Amniotic stem cell (primary cell): ENCODE data around the gene KRT15.
A peak's percentile ranks its signal among the peaks of the same experiment; 100 is the strongest.

Experiments
- DNase-seq: peaks from one replicate; lab custom pipeline; 2025; lab: John Stamatoyannopoulos, UW

Gene KRT15

DNA sequence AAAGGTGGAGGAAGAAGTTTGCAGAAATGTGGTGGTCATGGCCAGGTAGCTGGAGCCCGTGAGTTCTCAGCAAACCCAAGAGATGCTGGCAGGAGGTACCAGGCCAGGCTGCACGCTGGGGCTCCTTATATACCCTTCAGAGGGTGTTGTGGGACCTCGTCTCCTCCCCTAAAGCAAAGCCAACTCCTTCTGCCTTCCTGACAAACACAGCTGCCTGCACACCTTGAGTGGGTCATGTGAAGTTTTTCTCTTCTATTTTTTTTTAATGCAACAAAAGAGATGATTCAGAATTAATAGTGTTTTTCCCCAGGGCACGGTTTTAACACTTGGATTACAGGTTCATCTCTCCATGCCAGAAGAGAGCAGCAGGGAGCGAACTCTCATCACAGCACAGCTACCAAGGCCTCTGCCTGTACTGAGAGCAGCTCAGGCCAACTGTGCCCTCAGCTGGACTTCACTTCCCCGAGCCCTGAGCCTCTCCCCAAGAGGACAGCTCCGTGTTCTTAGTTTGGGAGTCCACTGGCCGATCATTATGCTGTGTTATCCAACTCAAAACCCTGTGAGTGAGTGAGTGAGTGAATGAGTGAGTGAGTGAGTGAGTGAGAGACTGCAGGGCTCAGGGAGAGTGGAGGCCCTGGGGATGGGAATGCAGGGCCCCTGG, at the start of gene KRT15:
Gene KRT15 (minus strand): TSS at position 102 of the 661 bp plus-strand sequence. CDS start 63 bp downstream, at position 39.
- DNase-seq, result no peak

DNA sequence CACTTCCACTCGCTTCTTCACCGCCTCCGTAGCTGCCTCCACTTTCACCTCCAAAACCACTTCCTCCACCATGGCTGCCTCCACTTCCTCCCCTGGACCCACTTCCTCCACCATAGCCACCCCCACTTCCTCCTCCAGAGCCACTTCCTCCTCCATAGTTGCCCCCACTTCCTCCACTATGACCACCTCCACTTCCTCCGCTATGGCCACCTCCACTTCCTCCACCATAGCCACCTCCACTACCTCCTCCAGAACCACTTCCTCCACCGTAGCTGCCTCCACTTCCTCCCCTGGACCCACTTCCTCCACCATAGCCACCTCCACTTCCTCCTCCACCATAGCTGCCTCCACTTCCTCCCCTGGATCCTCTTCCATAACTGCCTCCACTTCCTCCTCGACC, 48.6 kb upstream of the KRT15 start:
- no peak for DNase-seq

DNA sequence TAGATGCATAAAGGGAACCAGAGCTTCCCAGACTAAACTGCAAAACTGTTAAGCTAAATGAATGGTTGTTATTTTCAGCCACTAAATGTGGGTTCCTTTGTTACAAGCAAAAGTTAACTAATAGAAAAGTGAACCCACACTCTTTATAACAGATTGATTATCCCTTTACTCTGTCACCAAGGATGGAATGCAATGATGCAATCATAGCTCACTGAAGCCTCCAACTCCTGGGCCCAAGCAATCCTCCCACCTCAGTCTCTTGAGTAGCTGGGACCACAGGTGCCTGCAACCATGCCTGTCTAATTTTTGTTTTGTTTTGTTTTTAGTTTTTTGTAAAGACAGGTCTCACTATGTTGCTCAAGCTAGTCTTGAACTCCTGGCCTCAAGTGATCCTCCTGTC, 46.6 kb upstream of the KRT15 start:
- no peak for DNase-seq

DNA sequence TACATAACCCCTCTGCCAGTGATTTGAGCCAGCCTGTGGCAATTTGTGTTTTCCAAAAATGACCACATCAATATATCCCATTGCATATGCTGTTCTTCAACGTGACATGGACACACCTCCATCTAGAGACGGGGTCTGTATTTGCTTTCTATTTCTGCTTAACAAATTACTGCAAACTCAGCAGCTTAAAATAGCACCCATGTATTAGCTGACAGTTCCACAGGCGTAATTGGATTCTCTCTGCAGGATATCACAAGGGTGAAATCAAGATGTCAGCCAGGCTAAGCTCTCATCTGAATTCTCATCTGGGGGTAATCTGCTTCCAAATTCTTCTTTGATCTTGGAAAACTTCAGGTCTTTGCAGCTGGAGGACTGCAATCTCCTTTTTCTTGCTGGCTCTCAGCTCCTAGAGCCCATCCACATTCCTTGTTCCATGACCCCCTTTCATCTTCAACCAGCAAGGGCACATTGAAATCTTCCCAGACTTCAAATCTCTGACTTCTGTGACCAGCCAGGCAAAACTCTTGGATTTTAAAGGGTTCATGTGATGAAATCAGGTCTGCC, 45.0 kb upstream of the KRT15 start:
- DNase-seq, result no peak

DNA sequence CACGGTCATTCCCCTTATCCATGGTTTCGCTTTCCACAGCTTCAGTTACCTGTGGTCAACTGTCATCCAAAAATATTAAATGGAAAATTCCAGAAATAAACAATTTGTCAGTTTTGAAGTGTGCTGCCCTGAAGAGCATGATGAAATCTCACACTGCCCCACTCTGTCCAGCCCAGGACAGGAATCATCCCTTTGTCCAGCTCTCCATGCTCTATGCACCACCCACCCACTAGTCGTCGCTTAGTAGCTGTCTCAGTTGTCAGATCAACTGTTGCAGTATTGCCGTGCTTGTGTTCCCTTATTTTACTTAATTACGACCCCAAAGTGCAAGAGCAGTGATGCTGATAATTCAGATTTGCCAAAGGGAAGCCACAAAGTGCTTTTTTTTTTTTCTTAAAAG, 42.9 kb upstream of the KRT15 start:
- no peak for DNase-seq

DNA sequence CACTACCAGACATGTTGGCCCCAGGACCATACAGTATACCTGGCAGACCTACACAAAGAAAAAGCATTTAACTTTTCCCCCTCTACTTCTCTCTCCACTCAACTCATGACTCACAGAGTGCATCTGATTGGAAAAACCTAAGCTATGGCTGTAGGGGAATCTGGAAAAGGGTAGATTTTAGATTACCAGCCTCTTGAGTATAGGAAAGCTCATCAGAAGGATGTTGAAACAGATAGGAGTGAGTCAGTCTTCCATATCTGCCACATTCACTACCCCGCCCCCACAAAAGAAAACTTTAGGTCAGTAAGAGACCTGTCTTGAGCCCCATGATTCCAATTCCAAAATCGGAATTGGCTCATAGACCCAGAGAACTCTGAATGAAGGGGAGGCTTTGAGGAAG, 40.9 kb upstream of the KRT15 start:
- no peak for DNase-seq

DNA sequence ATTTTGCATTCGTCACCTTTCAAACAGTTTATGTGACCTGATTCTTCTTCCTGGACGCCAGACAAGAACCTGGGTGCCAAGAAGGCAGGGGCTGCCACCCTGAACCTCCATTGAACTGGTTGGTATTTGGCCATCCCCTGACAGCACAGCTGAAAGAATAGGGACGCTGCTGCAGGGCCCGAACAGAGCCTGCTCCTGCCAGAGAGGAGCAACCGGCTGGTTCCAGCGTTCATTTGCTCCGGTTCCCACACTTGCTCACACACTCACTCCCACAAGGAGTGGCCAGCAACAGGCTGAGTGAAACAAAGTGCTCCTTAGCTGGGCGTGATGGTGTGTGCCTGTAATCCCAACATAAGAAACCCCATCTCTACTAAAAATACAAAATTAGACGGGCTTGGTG, 38.2 kb upstream of the KRT15 start:
- DNase-seq, result no peak

DNA sequence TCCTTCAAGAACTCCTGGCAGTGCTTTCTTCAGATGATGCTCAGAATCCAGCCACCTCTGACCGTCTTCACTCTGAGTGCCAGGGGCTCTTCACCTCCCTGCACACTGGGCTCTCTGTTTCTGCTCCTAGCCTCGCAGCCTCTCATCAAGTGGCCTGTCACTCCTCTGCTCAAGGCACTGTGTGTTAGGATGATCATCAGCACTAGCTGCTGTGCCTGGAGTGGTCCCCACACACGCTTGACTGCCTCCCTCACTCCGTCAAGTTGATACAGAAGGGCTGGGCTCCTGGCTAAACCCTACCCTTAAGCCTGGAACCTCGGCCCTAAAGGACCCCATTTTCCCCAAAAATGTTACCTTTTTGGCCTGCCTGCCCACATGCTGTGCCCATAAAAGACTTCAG, 37.6 kb upstream of the KRT15 start:
- no peak for DNase-seq

DNA sequence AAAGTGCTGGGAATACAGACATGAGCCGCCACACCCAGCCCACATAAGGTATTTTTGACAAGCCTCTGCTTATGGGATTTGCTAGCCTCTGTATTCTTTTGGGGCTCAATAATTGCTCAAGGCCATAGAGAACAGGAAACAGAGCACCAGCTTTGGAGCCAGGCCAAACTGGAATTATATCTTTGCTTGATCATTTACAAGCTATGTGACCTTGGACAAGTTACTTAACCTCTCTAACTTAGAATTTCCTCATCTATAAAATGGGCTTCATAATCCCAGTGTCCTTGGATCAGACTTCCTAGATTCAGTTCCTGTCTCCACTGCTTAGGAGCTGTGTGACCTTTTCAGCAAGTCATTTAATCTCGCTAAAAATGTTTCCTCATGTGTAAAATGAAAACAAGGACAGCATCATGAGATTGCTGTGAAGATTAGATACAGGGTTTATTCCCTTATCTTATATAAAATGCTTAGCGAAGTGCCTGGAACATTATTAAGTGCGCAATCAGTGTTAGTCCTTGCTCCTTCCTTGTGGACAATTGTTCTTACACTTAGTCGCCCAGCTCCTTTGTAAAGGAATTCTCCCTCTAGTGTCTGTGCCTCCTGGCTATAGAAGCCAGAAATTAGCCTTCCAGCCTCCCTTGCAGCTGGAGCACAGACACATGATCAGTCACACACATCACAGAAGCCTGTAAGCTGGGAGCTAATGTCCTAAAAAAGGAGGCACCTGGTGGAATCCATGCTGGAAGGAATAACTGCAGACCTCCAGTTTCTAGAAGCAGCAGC, 36.6 kb upstream of the KRT15 start:
- no peak for DNase-seq

DNA sequence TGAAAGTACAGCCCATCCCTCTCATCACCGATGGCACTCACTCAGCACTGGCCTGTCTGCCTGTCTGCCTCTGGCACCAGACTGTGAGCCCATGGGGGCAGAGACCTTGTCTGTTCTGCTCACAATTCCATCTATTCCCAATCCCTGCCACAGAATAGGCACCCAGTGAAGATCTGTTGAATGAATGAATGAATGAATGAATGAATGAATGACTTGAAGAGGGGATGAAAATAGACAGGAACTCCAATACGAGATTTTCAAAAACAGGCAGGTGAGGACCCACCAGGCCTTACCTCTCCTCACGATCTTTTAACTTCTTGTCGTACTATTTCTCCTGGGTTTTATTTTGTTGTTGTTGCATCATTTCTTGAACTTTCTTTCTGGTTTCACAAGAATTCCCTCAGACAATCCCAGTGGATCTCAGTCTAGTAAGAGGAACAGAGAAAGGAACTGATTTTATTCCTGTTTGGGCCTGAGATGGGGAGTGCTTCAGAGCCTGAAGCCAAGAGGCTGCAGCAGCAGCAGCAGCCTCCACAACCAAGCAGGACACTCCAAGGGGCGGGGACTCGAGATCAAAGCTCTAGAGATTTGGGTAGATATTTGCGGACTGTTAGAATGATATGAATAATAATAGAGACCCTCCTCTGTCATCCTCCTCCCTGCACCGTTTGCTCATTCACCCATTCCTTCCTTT, 35.4 kb upstream of the KRT15 start:
- no peak for DNase-seq

DNA sequence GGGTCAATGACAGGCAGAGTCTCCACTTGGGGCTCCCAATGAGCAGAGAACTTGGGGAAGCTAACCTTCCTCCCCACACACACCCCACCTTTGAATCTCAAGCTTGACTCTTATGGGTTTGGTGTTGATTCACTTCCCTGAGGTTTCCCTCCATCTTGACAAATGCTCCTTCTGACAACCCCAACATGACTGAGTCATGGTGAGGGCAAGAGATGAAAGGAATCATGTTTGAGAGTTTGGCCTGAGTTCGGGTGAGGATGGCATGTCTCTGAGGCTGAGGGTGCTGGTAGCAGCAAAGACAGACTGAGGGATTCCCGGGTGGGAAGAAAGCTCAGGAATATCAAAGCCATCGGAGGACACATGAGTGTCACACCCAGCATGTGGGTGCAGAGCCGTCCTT, 34.5 kb upstream of the KRT15 start:
- DNase-seq, result no peak

DNA sequence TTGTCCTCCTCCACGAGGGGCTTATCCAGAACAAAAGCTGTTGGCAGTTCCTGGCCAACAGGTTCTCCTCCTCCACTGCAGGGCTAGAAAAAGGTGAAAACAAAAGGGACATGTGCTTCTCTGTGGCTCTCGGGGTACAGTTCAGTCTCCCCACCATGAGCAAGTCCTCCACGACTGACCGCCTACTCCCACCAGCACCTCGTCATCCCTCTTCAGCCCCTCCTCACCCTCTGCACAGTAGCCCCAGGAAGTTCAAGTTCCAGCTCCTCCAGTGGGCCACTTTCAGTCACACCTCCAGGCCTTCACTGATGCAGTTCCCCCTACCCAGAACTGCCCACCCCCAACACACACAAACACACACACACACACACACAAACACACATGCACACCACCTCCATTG, 33.8 kb upstream of the KRT15 start:
- no peak for DNase-seq

DNA sequence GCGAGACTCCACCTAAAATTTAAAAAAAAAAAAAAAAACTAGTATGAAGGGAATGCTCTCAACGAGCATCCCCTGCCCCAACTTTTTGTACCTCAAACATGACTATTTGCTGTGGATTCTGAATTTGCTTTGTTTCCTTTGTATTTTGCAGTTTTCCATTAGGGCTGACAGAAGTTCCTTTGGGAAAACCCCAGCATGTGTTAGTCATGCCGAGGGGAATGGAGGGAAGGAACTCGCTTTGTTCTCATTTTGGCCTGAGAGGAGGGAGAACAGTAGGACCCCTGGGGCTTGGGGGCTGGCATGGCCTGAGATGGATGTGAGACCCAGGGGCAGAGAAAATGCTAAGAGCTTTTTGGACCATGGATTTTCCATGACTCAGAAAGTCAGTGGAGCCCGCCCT, 32.7 kb upstream of the KRT15 start:
- DNase-seq, result no peak

DNA sequence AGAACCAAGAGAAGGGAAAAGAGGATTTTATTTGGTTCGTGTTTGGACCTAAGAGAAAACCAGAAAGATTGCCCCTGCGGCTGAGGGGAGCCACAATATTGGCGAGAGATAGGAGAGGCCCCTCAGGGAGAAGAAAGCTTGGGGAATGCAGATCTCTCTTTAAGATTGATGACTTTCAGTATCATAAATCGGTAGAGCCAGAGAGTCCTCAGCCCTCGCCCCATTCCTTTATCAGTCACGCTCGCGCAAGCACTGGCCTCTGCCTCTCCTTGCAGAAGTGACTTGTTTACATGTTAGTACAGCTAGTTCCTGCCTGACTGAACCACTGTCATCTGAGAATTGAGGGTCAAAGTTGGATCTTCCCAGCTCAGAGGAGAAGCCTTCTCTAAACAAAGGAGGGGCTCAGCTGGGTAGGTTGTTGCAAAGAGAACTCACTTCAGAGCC, 30.9 kb upstream of the KRT15 start:
- DNase-seq, result no peak

DNA sequence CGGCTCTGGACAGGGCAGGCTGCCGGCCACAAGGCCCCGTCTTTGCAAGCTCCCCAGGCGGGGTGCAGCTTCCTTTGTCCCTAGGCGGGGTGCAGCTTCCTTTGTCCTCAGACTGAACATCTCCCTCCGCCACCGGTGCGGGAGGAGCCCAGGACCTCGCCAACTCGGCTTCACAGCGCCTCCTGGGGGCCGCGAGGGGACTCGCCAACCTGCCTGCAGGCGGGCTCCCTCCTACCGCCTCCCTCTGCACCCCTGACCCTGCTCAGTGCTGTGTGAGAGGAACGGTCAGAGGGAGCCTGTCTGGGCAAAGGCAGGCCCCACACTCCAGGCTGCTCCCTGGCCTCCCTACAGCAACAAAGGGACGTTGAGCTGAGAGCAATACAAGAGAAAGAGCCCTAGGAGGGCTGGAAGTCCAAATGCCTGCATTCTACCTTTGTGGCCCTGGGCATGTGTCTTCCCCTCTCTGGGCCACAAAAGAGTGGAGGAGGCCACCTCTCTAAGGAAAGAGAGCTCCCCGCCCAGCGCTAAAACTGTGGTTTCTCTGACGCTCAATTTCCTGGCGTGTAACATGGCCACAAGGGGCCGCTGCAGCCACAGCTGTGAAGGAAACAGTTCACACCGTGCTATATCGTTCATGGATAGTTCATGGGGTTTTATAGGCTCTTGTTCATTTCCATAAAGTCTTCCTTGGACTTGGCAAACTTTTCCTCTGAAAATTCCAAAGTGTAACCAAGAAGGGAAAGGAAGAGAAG, 30.3 kb upstream of the KRT15 start:
- DNase-seq, result peak; percentile 86

DNA sequence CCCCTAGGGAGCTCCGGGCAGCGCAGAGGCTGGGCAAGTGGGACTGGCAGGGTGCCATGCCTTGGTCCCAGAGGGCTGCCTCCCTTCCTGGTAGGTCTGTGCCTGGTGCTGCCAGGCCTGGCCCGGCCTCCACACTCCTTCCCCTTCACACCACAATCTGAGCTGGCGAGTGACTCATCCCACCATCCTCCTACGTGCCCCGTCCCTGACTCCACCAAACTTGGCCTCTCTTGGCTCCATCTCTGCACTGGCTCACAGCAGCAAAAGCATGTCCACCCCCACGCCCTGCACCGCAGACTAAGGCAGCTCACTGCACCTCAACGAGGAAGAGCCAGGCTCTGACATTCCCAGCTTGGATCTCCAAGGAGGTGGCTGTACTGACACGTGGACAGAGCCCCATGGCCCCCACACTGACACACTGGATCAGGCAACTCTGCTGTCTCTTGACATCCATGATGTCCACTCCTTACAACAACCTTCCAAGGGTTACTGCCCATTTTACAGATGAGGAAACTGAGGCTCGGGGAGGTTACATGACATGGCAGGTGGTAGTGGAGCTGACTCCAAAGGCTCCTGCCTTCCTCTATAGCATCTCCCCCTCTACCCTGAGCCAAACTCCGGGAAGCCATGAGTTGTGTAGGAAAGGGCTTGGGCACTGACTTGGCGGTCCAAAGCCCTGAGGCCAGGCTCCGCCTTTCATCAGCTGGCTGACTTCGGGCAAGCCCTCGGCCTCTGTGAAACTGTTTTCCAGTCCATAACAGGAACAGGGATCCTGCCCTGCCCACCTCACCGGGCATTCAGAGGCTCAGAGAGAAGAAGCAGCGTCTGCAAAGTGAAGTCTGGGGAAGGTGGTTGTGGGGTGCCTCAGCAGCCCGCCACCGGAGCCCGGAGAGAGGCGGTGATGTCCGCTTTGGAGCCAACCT, 29.5 kb upstream of the KRT15 start:
- DNase-seq, result peak; percentile 89

DNA sequence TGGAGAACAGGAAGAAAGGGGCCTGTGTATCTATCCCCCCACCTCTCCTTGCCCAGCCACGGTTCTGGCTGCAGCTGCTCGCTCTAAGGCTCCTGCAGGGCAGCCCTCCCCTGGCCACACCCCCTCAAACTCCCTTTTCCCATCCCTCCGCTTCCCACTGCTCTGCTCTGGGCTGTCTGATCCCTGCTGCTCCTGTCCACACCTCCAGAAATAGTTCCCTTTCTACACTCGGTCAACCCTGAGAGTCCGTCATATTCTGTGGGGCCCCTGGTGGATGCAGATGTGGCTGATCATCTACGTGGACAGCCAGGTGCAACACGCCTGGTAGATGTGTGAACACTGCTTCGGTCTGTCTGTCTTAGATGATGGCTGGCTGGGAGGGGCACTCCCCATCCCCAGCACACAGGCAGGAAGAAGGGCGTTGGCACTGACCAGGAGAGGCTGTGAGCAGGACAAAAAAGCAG, 28.7 kb upstream of the KRT15 start:
- DNase-seq, result no peak

DNA sequence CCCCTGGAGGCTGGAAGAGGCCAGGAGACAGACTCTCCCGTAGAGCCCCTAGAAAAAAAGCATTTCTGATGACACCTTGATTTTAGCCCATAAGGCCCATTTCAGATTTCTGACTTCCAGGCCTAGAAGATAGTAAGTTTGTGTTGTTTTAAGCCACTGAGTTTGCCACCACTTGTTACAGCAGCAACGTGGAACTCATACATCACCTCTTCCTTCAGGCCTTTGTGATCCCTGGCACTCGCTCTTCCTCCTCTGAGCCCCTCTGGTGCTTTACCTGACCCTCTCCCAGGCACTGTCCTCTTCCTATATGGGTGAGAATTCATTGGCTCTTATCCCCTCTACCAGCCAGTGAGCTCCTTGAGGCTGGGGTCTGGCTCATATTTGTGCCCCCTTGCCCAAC, 28.1 kb upstream of the KRT15 start:
- no peak for DNase-seq

DNA sequence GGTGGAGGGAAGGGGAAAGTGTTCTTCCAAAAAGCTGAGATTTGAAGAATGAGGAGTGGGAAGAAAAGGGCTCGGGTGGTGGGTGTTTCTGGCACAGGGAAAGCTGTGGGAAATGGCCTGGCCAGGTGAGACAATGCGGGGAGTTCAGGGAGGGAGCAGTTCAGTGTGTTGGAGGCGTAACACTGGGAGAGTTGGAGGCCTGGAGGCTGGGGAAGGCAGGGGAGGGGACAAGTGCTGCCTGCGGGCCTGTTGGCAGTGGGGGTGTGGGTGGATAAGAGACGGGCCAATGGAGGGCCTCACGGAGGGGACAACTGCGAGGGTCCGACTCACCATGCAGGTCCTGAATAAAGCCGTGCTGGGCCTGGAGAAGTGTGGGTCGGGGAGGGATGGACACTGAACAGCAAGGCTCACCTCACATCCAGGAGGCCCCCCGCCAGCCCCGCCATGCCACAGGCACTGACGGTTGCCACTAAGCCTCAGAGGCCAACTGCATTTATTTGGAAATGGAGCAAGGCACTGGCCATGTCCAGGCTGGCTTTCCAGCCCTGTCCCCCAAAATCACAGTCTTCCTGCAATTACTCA, 27.2 kb upstream of the KRT15 start:
- DNase-seq, result no peak

DNA sequence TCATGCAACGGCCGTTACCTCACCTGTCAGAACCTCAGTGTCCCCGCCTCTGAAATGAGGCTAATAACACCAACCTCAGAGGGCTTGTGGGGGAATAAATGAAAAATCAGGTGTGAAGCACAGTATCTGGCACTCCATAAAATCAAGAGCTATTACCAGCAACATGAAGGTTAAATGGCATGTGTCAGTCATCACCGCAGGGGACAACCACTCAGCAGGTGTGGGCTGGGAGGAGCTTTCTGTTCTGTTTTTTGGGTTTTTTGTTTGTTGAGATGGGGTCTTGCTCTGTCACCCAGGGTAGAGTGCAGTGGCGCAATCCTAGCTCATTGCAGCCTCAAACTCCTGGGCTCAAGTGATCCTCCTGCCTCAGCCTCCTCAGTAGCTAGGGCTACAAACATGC, 26.2 kb upstream of the KRT15 start:
- DNase-seq, result no peak
